Stromal cell of bone marrow (primary cell): ENCODE results near the gene TBC1D9B.
"Not testable (repeated sequence)": the region's sequence is repeated elsewhere in the genome, so short reads cannot be mapped to it uniquely, and the experiment has no call there.

Experiments
- DNase-seq: peaks from one replicate; pipeline ENCODE4 v3.0.0-alpha.2; 2012; ENCODE audit warnings: low read depth

TBC1D9B gene

GRCh38 chr5:179837076-179838011 is 70.4 kb downstream of the TBC1D9B start:
- DNase-seq, result no peak

DNA sequence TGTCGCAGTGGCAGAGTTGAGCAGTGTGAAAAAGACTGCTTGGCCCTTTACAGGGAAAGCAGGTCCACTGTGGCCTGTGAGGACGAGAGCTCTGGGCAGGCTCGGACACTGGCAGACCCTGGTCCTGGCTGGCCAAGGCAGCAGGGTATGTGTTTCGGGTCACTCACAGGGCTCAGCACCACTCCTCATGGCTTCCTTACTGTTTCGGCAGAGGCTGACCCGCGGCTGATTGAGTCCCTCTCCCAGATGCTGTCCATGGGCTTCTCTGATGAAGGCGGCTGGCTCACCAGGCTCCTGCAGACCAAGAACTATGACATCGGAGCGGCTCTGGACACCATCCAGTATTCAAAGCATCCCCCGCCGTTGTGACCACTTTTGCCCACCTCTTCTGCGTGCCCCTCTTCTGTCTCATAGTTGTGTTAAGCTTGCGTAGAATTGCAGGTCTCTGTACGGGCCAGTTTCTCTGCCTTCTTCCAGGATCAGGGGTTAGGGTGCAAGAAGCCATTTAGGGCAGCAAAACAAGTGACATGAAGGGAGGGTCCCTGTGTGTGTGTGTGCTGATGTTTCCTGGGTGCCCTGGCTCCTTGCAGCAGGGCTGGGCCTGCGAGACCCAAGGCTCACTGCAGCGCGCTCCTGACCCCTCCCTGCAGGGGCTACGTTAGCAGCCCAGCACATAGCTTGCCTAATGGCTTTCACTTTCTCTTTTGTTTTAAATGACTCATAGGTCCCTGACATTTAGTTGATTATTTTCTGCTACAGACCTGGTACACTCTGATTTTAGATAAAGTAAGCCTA is 71.3 kb downstream of the TBC1D9B start:
- DNase-seq, result no peak

DNA sequence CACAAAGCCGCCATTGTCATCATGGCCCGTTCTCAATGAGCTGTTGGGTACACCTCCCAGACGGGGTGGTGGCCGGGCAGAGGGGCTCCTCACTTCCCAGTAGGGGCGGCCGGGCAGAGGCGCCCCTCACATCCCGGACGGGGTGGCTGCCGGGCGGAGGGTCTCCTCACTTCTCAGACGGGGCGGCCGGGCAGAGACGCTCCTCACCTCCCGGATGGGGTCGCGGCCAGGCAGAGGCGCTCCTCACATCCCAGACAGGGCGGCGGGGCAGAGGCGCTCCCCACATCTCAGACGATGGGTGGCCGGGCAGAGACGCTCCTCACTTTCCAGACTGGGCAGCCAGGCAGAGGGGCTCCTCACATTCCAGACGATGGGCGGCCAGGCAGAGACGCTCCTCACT is 72.8 kb downstream of the TBC1D9B start:
- not testable (repeated sequence) for DNase-seq

GRCh38 chr5:179834120-179834519 is 73.6 kb downstream of the TBC1D9B start:
- no peak for DNase-seq

DNA sequence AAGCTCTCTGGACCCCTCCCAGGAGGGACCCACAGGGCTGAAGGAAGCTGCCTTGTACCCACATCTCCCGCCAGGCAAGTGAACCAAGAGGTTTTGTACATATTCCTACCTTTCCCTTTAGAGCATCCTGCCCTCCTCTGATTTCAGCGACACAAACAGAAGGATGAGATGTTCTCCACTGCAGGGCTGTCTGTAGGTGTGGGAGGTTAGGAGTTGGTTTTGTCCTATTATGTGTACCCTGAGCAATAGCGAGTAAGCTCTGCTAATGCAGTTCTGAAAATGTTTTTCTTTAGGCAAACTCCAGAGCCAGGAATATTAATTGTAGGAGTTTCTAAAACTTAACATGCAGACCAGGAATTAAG is 74.0 kb downstream of the TBC1D9B start:
- no peak for DNase-seq

GRCh38 chr5:179833056-179833708 is 74.5 kb downstream of the TBC1D9B start:
- no peak for DNase-seq

DNA sequence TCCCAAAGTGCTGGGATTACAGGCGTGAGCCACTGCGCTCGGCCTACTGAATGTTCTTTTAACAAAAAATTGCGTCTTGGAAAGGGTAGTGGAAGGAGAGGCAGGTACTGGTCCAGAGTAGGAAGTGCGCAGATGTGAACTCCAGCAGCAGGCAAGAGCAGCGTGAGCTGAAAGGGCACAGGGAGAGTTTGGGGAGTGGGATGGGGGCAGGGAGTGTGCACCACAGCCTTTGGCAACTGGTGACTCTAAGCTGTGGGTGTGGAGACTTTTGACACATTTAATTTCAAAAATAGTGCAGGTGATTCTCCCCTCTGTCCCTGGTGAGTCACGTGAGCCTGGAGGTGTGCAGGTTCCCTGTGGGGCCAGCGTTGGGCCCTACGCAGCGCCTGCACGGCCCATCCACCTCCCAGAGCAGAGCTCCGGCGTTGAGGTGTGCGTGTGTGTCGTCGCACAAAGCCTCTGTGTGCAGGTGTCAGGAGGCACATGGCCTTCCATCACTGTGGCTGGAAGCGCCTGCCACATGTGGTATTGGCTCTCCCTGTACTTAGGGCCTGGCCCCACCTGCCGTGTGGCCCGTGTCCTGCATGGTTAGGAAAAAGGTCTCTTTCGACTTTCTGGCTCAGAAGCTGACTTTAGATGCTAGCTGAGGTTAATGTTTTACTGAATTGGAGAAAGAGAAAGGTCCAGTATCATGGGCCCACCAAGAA is 75.5 kb downstream of the TBC1D9B start:
- no peak for DNase-seq

DNA sequence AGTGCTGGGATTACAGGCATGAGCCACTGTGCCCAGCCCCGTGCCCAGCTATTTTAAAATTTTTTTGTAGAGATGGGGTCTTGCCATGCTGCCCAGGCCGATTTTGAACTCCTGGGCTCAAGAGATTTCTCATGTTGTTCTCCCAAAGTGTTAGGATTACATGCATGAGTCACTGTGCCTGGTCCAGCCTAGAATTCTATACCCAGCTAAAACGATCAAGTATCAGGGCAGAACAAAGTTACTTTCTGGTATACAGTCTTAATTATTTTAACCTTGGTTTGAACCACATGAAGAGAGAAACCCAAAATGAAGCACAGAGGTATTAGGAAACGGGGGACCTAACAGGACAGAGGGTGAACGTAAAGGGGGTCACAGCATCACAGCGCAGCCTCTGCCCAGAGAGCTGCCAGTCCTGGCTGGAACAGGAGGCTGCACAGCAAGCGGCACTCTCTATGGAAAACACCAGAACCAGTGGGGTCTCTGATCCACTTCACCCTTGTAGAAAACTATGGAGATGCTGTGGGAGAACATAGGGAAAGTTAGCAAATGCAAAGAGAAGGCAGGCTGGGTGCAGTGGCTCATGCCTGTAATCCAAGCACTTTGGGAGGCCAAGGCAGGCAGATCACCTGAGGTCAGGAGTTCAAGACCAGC is 76.8 kb downstream of the TBC1D9B start:
- no peak for DNase-seq

DNA sequence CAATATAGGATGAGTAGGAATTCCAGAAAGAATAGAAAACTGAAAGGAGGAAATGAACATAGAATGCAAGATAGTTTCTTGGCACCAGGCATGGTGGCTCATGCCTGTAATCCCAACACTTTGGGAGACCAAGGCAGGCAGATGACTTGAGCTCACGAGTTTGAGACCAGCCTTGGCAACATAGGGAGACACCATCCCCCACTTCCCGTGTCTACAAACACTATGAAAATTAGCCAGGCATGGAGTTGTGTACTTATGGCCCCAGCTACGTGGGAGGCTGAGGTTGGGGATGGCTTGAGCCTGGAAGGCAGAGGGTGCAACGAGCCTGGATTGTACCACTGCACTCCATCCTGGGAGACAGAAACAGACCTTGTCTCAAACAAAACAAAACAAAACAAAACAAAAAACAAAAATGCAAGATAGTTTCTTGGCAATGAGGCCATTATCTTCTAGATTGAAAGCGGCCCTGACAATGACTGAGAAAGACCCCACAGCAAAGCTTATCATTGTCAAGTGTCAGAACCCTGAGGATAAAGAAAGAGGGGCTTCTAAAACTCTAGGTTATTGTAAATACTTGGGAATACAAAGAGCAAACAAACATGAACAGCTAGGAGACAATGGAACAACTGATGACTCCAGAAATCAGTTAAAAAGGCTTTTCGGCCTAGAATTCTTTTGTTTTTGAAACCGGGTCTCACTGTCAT is 77.8 kb downstream of the TBC1D9B start:
- no peak for DNase-seq

- DNase-seq, result no peak
Measured at GRCh38 chr5:179828756-179829421, 78.8 kb downstream of the TBC1D9B start.

DNA sequence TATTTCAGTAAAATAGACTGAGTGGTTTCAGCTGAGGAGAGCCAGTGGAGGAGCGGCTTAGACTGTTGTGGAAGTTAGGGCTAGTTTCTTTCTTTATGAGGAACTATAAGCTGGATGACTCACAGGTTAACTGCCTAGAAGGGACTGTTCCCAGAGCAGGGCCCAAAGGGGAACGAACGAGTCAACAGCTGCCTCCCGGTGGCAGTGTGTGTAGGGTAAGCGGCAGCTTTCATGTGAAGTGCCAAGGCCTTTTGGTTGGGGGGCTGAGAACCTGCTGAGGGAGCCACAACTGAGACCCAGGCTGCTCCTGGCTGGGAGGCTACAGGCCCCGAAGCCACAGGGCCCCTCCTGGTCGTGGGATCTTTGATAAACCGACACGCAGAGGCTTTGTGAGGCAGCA is 80.0 kb downstream of the TBC1D9B start:
- DNase-seq, result no peak

DNA sequence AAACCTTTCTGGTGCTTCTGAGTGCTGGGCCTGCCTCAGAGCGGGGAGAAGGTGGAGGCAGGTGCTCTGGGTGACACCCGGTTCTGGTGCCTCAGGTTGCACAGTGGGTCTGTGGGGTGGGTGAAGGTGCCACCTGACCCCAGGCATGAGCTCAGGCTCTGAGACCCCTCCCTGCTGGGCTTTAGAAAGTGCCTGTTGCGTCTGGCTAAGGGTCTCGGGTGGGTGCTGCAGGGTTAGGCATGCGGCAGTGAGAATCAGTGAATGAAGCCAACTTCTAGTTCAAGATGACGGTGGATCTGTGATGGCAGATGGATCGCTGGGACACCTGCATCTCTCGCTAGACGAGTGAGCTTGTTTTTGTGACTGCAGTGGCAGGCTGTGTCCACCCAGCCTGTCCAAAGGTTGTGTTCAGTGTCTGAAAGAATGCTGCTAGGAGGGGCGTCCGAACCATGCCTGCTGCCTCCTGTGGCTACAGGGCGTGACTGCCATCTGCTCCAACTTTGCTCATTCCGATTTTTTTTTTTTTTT is 82.0 kb downstream of the TBC1D9B start:
- no peak for DNase-seq

DNA sequence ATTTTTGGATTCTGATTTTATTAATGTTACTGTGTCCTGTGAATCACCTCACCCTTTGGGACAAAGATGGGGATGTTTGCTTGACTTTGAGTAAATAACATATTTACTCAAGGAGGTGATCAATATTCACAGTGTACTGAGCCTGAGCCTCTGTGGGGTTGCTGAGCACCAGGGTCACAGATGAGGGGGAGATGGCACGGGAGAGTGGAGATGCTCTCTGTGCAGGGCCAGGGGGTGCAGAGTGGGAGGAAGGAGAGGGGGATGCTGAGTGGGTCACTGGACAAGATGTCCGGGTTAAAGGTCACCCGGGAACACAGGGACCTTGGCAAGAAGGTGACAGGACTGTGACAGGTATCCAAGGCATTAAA is 83.0 kb downstream of the TBC1D9B start:
- DNase-seq, result no peak

- DNase-seq, result no peak
Measured at GRCh38 chr5:179823937-179824744, 83.6 kb downstream of the TBC1D9B start.

- no peak for DNase-seq
Measured at GRCh38 chr5:179822444-179822990, 85.2 kb downstream of the TBC1D9B start.

DNA sequence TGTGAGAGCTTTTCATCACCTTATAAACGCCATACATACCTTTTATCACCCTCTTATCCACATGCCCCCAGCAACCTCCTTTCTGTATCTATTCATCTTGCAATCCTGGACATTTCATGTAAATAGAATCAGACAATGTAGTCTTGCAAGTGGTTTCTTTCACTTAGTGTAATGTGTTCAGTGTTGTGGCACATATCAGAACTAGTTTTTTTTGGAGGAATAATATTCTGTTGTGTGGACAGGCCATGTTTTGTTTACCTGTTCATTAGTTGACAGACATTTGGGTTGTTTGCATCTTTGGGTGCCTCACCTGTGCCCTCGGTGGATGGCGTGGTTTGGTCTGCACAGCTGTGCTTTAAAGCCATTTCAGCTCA is 85.7 kb downstream of the TBC1D9B start:
- no peak for DNase-seq

- peak; percentile 88 for DNase-seq
Measured at GRCh38 chr5:179821298-179822058, 86.2 kb downstream of the TBC1D9B start.
